Osteoblast (primary cell): Measurements from ENCODE around the gene IMPA2. TPM values are rescaled to one million over a fixed set of nuclear protein-coding genes. Genes with fewer than 3 reads are reported as not detected.

ENCODE experiments used
- DNase-seq: peaks from one replicate; pipeline ENCODE4 v3.0.0; 2011; ENCODE audit warnings: low spot score, mixed read lengths; ENCODE audit not compliant: insufficient read length; ENCODE audit errors: missing footprints
- H2AFZ ChIP-seq: 2 replicates; pipeline ENCODE4 v1.6.0; 2011; ENCODE audit warnings: mild to moderate bottlenecking, low read length
- H3K27ac ChIP-seq: 2 replicates; pipeline ENCODE4 v1.5.1; 2011; ENCODE audit warnings: mild to moderate bottlenecking, low read depth, low read length, moderate library complexity
- H3K27me3 ChIP-seq: 2 replicates; pipeline ENCODE4 v1.6.0; 2012; ENCODE audit warnings: mild to moderate bottlenecking, control low read depth, inconsistent platforms, low read length, moderate library complexity; ENCODE audit not compliant: insufficient read depth
- H3K36me3 ChIP-seq: 2 replicates; pipeline ENCODE4 v1.5.1; 2011; ENCODE audit warnings: mild to moderate bottlenecking, low read length, control low read depth, moderate library complexity; ENCODE audit not compliant: insufficient read depth
- H3K4me1 ChIP-seq: 2 replicates; pipeline ENCODE4 v1.5.1; 2011; ENCODE audit warnings: mild to moderate bottlenecking, low read length, control low read depth, moderate library complexity; ENCODE audit not compliant: insufficient read depth
- H3K4me2 ChIP-seq: 2 replicates; pipeline ENCODE4 v1.6.0; 2011; ENCODE audit warnings: mild to moderate bottlenecking, low read length; ENCODE audit not compliant: insufficient read depth
- H3K4me3 ChIP-seq: fragments of 200-600 bp; sonication (generic); 3 replicates; pipeline ENCODE4 v1.5.1; 2012; ENCODE audit warnings: mild to moderate bottlenecking, low read length, inconsistent platforms; ENCODE audit not compliant: insufficient read depth
- H3K79me2 ChIP-seq: 2 replicates; pipeline ENCODE4 v1.6.0; 2012; ENCODE audit warnings: mild to moderate bottlenecking, low read length, control low read depth, inconsistent platforms; ENCODE audit not compliant: insufficient read depth
- H3K9me3 ChIP-seq: 2 replicates; pipeline ENCODE4 v1.5.1; 2011; ENCODE audit warnings: low read depth, low read length, control low read depth
- H4K20me1 ChIP-seq: 2 replicates; pipeline ENCODE4 v1.6.0; 2012; ENCODE audit warnings: mild to moderate bottlenecking, low read length, control low read depth; ENCODE audit not compliant: insufficient read depth
- CTCF ChIP-seq: IDR thresholded peaks from 2 replicates; pipeline ENCODE4 v1.5.1; 2011; ENCODE audit warnings: mild to moderate bottlenecking, low read depth, low read length, moderate library complexity; ENCODE audit errors: extremely low read depth
- total RNA-seq: library from RNA; depleted of rRNA; stranded (reverse); fragments of >200 nt; gene quantifications from 2 replicates; pipeline ENCODE4 v1.2.3, GENCODE V29; 2012

Gene IMPA2
- total RNA-seq, 1 donor: 11.2 TPM

- Histone ChIP-seq H3K36me3 (no peaks in the 10 kb centered on the region), H3K4me3 (no peak overlapping the region), H3K9me3 (no peaks in the 10 kb centered on the region), H3K4me1 (no peaks in the 10 kb centered on the region), H4K20me1 (no peaks in the 10 kb centered on the region), H2AFZ (no peak overlapping the region), H3K79me2 (no peaks in the 10 kb centered on the region), H3K27me3 (no peaks in the 10 kb centered on the region), H3K4me2 (no peak overlapping the region), H3K27ac (no peak overlapping the region)
- TF ChIP-seq CTCF: no peak
- DNase-seq: no peak
Observed at GRCh38 chr18:12064086-12064763, 82.9 kb downstream of the IMPA2 start.

GRCh38 chr18:12065397-12065796, 84.1 kb downstream of the IMPA2 start:
- H3K4me3 ChIP-seq: no peak overlapping the region
- H3K9me3 ChIP-seq: no peaks in the 10 kb centered on the region
- H3K4me1 ChIP-seq: no peaks in the 10 kb centered on the region
- no peaks in the 10 kb centered on the region for H3K79me2 ChIP-seq
- H3K36me3 ChIP-seq: no peaks in the 10 kb centered on the region
- H3K27ac ChIP-seq: no peak overlapping the region
- H4K20me1 ChIP-seq: no peaks in the 10 kb centered on the region
- no peak for DNase-seq
- H3K27me3 ChIP-seq: no peaks in the 10 kb centered on the region
- H3K4me2 ChIP-seq: no peak overlapping the region
- no peak for TF ChIP-seq CTCF
- no peak overlapping the region for H2AFZ ChIP-seq

DNA sequence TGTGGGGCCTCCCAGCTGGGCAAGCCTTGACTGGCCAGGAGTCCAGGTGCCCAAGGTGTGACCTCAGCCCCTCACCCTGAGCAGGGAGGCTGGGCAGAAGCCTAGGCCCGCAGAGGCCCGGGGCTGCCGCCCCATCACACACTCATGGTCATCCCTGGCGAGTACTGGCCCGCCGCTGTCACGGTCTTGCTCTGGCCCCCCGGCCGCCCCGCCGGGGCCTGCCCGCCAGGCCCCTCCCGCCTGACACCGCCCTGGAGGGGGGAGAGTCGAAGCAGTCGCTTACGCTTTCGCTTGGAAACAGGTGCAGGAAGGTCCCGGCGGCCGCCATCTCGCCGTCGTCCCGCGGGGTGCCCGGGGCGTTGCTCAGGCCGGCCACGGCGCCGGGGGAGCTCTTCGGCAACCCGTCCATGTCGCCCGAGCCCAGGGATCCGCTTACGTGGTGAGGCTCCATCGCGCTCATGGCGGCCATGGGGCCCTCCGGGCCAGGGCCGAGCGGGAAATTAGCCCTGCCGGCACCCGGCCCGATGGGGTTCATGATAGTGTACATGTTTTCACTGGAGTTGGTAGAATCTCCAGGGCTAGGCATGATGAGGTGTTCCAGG, 85.7 kb downstream of the IMPA2 start:
- H3K27ac ChIP-seq: no peak overlapping the region
- no peak overlapping the region for H2AFZ ChIP-seq
- no peaks in the 10 kb centered on the region for H3K27me3 ChIP-seq
- H3K4me2 ChIP-seq: no peak overlapping the region
- no peak for TF ChIP-seq CTCF
- no peak overlapping the region for H3K4me3 ChIP-seq
- H3K36me3 ChIP-seq: no peaks in the 10 kb centered on the region
- no peaks in the 10 kb centered on the region for H3K9me3 ChIP-seq
- no peak for DNase-seq
- H3K4me1 ChIP-seq: no peaks in the 10 kb centered on the region
- H3K79me2 ChIP-seq: no peaks in the 10 kb centered on the region
- no peaks in the 10 kb centered on the region for H4K20me1 ChIP-seq

DNA sequence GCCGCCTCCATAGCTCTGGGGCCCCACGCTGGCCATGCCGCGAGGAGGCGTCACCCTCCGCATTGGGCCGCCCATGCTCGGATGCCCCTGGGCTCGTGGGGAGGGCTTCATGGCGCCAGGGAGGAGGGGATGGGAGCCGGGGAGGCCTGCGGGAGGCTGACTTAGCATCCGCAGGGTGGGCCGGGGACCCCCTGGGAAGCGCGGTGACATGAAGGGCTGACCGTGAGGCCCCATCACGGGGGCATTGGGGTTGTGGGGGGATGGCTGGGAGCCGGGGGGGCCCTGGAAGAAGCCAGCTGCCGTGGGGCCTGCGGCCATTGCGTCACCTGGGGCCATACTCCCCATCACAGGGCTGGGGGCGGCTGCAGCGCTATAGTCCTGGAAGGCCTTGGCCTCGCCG, 86.4 kb downstream of the IMPA2 start:
- no peaks in the 10 kb centered on the region for H4K20me1 ChIP-seq
- H3K36me3 ChIP-seq: no peaks in the 10 kb centered on the region
- H2AFZ ChIP-seq: no peak overlapping the region
- H3K4me1 ChIP-seq: no peaks in the 10 kb centered on the region
- no peak overlapping the region for H3K4me3 ChIP-seq
- H3K27me3 ChIP-seq: no peaks in the 10 kb centered on the region
- H3K9me3 ChIP-seq: no peaks in the 10 kb centered on the region
- TF ChIP-seq CTCF: no peak
- no peak overlapping the region for H3K27ac ChIP-seq
- no peak overlapping the region for H3K4me2 ChIP-seq
- DNase-seq: no peak
- no peaks in the 10 kb centered on the region for H3K79me2 ChIP-seq
